ENCODE results near the gene MSI2.

The MSI2 gene

DNA sequence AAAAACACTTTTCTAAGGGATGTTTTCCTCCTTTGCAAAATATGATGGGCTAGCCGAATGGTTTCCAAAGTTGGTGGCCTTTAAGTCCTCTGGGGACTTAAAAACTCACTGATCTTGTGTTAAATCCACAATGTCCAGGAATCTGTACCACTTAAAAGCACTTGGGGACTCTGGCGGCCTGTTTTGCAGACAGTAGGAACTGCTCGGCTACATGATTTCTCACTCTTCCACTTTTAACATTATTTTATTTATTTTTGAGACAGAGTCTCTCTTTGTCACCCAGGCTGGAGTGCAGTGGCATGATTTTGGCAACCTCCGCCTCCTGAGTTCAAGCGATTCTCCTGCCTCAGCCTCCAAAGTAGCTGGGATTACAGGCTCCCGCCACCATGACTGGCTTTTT lies 9.1 kb upstream of the MSI2 start:
- DNase-seq, result no peak

DNA sequence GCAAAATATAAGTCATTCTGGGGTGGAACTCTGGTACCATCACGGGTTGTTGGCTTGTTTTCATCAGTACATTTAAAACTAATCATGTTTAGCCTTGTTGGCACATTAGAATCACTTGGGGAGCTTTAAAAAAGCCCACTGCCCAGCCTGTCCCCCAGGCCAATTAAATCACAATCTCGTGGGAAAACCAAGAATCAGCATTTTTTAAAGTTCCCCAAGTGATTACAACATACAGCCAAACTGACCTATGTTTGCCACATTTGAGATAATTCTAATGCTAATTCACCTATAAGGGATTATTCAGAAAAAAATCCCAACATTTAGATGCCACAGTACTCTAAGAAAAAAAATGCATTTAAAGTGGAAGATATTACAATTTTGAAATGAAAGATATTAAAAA lies 8.4 kb upstream of the MSI2 start:
- DNase-seq, result no peak

DNA sequence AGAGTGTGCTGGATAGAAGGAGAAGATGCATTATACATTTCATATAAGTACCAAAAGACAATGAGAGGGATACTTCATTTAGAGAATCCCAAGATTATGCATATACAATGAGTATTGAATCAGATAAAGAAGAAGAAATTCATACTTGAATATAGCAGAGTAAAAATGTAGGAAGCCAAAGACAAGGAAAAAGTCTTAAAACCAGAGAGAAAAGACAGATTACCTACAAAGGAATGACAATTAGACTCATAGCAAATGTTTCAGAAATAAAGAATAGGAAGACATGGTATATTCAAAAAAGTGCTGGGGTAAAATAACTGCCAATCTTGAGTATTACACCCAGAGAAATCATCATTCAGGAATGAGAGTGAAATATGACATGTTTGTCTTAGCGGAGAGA lies 6.8 kb upstream of the MSI2 start:
- no peak for DNase-seq

DNA sequence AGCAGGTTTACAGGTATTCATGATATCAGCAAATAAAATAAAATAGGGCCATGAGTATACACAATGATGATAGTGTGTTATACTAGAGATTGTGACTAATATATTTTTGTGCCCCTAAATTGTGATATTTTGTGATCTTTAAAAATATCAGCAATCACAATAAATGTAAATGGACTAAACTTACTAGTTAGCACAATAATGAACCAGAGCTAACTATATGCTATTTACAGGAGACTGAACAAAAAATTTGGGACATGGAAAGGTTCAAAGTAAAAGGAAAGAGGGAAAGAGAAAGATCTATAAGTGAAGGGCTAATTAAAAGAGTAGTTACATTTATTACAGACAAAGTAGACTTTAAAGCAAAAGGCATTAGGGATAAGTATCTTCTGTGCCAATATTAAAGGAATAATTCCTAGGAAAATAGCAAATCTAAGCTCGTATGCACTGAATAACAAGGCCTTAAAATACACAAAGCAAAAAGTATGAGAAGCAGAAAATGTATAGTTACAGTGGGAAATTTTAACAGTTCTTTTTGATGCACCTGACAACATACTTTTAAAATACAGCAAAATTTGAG lies 5.0 kb upstream of the MSI2 start:
- no peak for DNase-seq

DNA sequence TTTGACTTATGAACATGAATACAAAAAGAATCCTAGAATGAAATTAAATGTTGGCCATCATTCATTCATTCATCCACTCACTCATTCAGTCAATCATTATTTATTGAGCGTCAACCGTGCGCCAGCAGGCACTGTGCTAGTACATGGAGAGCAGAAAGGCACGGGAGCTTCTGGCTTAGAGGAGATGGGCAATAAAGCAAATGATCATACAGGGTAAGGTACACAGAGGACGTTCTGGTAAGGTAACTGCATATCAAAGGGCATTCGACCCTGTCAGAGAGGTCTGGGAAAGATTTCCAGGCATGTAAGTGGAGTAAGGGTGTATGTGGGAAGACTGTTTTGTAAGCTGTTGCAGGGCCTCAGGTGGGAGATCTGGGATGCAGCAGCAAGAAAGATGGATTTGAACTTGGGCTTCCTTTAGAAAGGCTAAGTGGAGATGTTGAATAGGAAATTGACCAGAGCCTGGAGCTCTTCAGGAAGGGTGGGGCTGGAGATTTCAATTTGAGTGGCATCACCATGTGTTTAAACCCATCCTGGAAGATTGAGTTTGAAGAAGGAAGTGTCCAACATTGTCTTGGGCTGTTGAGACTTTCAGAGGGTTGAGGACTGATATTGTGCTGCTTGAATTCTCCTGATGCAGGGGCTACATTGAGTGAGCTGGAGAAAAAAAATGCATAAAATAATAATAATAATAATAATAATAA lies 2.8 kb upstream of the MSI2 start:
- no peak for DNase-seq

DNA sequence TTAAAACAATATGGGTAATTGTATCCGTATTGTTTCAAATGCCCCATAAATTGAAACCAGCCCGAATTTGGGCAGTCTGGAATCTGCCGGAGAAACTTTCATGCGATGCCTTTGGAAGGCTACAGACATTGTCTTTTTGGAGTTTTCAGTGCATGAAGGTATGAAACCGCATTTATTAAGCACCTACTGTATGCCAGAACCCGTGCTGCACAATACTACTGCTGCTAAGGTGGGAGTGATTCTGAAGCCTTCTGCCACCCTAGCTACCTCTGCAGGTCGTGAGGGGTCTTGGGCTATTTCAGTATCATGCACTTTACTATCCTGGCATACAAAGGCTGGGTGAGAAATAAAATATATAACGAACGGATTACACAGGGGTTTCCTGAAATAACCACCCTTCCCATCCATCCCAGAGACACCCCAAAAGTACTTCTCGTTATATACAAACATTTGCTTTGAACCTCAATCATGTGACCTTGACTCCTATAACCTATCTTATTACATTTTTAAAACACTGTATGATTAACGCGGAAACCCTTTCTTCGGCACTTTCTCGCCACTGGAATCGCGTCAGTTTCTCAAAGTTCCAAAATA lies 1.0 kb upstream of the MSI2 start:
- DNase-seq, result no peak

DNA sequence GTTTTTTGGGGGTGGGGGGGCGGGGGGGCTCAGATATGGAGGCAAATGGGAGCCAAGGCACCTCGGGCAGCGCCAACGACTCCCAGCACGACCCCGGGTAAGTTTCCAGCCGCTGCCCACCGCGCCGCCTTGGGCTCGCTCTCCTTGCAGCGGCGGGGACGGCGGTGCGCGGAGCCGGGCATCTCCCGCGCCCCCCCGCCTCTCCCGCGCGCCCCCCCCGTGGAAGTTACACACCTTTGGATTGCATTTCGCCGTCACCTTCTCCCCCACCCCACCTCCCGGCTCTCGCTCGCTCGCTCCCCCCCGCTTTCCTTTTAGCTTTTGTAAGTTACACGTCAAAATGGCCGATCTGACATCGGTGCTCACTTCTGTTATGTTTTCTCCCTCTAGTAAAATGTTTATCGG lies 387 bp downstream of the MSI2 start:
- no peak for DNase-seq

DNA sequence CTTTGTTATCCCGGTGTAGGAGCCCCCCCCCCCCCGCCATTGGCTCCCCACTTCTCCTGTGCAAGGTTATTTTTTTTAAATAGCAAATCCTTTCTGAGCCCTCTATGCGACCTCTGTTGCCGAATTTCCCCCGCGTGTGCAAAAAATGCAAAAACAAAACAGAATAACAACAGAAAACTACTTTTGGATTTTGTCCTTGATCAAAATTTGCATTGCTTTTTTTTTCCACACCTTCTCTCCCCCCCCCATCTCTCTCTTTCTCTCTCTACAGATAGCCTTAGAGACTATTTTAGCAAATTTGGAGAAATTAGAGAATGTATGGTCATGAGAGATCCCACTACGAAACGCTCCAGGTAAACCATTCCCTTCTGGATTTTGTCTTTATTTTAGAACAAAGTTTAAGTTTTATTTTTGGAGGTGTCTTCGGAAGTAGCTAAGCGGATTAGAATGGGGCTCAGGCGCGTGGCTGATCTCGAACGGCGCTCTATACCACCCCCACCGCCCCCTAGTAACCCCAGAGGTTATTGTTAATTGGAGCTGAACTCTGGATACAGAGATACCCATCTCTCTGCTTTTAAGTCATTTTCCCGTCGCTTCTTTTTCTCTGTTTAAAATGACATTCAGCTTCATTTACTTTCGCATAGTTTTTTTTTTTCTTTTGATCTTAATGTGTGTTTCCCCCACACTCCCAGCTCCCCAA lies 1.0 kb downstream of the MSI2 start:
- DNase-seq, result peak; percentile 3

DNA sequence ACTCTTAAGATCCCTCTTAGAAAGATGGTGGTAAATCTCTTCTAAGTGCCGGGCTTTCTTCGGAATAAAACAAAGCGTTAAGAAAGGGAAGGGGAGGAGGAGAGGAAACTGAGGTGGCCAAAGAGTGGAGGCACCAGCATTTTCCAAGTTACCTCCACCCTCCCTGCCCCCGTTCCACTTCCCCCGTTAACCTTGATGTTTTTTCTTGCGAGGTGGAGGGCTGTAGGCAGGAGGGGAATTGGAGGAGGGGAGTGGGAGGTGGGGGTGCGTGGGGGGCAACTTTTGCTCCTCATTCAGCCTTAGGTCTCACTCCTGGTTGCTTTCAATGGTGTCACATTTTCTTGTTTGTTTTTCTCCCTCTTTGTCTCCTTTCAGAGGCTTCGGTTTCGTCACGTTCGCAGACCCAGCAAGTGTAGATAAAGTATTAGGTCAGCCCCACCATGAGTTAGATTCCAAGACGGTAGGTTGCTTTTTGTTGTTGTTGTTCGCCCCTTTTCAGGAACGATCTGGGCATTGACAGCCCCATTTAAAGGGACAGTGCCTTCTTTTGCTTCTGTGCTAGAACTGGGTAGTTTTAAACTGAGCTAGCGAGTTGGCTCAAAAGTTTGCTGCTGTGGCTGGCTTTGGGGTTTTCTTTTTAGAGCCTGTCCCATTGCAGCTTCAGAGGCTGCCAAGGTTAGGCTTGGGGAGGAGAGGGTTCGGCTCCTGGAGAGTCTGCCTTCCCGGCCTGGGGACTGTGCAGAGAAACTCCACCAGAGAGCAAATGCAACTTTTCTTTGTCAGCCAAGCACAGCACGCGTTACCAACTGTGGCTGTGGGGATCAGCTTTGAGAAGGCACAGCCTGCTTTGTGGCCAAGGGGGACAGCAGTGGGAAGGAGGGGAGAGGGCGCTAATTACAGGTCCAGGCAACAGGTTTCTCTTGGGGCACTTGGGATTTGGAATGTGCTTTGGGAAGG lies 1.9 kb downstream of the MSI2 start:
- no peak for DNase-seq

DNA sequence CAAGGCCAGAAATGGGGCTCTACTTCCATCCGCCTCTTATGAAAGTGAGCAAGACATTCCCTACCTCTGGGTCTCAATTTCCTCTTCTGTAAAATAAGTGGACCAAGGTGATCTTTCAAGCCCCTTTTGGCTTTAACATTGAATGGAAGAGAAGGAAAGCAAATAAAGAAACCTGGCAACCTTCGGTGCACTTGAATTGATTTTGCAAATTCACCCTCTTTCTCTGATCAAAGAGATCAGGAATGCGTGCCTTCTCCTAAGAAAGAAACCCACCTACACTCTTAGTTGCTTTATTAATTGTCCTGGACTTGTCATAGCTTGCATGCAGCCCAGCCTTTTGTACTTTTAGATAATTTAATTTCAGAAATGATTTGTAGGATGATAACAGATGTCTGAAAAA lies 3.0 kb downstream of the MSI2 start:
- no peak for DNase-seq

DNA sequence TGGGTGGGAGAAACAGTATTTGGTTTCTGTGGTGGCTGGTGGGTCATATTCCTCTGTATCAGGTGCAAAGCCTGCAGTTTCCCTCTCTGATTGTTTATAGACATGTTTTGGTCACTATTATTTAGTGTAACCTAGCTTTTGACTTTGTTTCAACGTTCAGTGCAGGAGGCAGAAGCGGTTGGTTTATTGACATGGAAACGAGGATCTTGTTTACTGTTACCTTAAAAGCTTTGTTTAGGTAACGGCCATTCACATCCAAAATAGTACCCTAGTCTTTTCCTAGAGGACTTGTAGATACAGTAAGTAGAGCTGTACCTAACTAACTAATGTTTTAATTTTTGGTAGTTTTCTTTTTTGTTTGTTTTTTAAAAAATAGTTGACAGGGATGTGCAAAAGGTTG lies 3.5 kb downstream of the MSI2 start:
- no peak for DNase-seq

DNA sequence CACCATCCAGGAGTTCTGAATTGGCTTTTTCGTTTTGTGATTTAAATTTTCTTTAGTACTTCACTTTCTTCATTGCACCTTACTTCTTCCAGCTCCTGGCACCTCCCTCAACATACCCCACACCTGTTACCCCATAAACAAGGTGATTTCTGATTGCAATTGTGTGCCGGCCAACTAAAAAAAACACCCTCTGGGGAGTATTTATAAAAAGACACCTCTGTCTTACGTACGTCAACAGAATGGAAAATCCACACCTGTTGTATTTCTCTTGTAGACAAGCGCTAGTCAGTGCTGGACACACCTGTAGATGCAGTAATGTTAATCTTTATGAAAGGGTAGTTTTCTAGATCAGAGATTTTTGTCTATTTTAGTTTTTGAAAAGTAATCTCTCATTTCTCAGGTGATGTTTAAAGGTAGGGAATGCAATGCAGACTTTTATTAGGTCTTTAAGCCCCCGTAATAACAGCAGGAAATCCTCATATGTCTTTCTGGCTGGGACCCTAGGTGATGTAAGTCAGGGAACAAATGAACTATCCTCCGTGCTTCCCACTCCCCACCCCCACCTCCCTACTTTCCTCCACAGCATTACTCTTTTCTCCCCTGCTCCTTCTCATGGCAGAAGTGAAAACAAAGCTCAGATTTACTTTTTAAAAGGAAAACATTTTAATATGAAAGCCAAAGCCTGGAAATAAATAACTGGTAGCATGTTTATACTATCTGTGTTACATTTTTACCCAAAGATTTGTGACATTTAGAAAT lies 4.2 kb downstream of the MSI2 start:
- DNase-seq, result no peak

DNA sequence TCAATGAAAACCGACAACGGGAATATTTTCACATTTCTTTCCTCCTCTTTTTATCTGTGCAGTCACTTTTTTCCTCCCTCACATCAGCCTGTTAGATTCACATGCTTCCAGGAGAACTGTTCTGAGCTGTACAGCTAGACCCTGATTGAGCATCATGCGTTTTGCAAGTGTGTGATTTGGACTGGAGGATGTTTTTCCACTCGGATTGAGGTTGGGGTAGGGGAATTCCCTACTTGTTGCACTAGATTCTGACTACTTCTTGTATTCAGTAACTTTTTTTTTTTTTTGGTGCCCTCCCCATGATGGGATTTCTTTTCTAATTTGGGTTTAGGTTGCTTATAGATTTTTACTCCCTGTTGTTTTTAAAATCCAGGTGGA lies 4.8 kb downstream of the MSI2 start:
- no peak for DNase-seq

DNA sequence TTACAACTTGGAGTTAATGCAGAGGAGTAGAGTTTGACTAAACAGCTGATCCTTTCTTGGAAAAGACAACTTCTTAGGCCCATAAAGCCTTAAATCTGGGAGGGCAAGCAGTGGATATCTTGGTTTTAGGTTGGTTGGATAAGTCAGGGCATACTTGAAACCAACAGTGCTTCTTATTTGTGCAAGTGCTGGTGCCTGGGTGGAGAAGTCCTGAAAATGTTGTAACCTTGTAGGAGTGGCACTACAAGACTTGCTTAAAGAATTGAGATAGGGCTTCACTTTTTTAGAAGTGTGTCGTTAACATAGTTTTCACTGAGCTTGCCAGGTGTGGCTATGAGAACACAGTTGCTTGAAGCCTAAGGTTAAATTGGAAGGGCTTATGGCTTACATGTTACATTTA lies 6.2 kb downstream of the MSI2 start:
- no peak for DNase-seq

DNA sequence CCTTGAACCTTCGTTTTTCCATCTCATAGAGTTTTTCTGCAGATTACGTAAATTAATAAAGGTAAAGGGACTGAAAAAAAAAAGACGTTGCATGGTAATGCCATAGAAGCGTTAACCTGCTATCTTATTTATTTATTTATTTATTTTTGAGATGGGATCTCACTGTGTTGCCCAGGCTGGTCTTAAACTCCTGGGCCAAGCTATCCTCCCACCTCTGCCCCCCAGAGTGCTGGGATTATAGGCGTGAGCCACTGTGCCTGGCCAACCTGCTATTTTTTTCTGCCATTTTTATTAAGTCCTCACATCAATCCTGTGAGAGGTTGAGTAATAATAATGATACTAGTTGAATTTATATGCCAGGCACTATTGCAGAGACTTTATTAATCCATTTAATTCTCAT lies 7.9 kb downstream of the MSI2 start:
- DNase-seq, result no peak

DNA sequence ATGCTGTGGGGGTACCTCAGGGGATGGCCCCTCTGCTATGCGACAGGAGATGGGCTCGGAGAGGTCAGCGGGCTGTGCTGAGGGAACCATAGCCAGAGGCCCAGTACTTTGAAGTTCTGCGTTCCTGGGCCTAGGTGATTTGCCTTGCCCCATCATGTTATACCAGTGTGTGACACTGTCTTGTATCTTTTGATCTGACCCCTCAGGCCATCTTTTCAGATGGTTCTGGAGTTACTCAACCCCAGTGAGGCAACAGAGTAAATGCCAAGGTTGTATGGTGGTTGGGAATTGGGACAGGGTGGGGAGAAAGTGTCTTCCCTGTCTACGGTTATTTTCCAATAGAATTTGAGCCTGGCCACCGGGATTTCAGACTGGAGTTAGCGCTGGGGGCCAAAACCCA lies 8.5 kb downstream of the MSI2 start:
- DNase-seq, result no peak

DNA sequence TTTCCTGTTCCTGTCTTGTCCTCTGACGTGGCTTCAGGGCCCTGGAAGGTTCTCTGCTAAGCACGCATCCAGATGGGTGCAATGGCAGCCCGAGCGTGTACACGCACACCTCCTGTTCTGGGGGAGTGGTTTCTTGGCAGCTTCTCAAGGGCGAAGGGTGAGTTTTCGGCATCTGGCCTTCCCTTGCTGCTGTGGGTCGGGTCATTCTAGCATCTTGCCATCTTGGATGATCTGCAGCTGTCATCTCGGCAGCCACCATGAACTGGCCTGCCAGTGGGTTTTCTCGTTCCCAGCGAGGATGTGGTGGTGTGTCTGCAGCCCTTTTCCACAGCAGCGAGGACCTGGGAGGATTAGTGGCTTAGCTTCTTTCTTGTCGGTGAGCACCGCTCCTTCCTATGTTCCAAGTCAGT lies 10.6 kb downstream of the MSI2 start:
- DNase-seq, result no peak

DNA sequence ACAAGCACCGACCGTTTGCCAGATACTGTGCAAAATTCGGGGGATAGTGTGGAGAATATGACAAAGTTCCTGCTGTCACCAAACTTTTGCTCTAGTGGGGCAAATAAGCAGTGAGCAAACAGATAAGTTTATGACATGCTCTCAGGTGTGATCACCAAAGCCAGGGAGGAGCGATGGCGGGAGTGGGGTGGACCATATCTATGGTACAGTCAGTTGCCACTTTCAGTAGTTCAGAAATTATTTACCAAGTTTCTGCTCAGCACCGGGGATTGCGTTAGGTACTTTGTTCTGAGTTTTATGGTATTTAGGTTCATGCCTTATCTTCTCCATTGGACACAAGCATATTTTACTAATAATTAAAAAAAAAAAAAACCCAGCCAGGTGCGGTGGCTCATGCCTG lies 11.9 kb downstream of the MSI2 start:
- DNase-seq, result no peak

DNA sequence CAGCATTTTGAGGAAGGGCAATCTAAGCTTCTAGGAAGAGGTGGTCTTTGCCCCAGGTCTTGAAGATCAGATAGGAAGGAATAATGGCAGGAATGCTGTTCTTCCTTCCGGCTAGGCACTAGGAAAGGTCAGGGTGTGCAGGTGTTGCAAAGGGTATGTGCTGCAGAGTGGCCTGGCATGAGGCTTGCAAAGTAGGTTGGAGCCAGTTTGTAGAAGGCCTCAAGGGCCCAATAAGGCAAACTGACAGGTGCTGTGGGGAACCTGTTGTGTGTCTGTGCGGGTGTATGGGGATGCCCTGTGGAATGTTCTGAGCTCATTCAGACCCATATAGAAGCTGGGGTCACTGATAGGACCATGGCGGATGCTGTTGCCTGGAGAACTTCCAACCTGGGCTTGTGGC lies 12.7 kb downstream of the MSI2 start:
- DNase-seq, result no peak

DNA sequence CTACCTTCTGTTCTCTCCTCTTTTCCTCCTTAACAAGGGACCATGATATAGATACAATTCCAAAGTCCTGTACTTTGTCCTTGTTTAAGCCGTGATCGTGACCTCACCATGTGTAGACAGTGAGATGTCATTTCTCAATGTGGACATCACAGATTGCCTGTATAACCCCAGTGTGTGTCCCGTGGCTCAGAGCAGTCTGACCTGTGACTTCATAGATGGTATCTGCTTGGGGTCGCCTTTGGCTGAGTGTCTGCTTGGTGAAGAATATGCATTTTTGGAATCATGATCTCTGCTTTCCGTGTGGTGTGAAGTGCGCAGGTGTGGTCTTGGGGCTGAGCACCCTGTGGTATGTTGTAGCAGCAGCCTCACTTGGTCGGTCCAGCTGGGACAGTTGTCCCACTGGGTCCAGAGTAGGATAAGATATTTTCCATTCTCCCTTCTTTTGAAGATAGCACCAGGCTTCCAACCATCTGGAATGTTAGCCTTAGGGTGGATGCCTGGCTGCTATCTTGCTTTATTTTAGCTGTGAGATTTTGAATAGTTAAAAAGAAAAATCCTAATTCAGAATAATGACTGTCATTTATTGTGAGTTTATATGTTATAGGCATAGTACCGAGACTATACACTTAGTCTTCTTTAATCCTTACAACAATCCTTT lies 13.4 kb downstream of the MSI2 start:
- no peak for DNase-seq

DNA sequence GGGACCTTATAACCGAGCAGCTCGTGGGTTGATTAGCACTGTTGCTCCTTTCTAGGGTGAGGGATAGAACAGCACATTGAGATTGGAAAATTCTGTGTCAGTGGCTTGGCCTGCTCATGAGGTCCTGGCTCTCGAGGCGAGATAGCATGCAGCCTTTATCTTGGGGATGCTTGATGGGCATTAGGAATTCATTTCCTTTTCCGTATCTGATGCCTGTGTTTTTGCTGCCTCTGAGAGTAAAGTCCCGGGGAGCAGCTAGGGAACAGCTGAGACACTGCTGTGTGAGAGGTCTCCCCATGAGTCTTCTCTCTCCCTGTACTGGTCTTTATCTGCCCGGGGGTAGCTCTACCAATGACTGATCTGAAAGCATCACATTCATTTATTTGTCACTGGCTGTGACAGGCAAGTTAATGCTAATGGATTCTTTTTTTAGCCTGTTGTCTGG lies 14.5 kb downstream of the MSI2 start:
- DNase-seq, result no peak

DNA sequence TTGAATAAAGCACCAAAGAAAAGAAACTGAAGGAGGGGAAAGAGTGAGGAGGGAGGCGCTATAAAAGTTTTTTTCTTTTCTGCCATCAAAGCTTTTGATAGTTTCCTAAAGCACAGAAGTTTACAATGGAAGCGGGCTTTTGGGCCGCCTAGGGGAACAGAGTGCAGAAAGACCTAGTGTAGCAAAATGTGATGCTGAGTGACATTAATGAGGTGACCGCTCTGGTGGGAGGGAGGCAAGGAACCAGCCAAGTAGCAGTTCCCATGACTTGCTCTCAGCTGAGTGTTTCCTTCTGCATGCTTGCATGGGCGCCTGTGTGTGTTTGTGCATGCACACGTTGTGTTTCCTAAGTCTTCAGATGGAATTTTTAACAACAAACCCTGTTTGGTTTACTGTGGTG lies 15.5 kb downstream of the MSI2 start:
- no peak for DNase-seq
